Measurements from ENCODE around the gene CHSY3.

Gene CHSY3

GRCh38 chr5:129951039-129951438 is 46.8 kb downstream of the CHSY3 start:
- no peak for DNase-seq

GRCh38 chr5:129958581-129958980 is 54.3 kb downstream of the CHSY3 start:
- DNase-seq = no peak

GRCh38 chr5:129960831-129961230 is 56.6 kb downstream of the CHSY3 start:
- peak; percentile 27 for DNase-seq

- no peak for DNase-seq
Measured at GRCh38 chr5:129962506-129962905, 58.2 kb downstream of the CHSY3 start.

GRCh38 chr5:129963359-129963758 is 59.1 kb downstream of the CHSY3 start:
- DNase-seq = peak; percentile 96

GRCh38 chr5:129966071-129966470 is 61.8 kb downstream of the CHSY3 start:
- no peak for DNase-seq

- DNase-seq = peak; percentile 83
Measured at GRCh38 chr5:129971714-129972113, 67.4 kb downstream of the CHSY3 start.

- DNase-seq = peak; percentile 11
Measured at GRCh38 chr5:129972465-129973141, 68.3 kb downstream of the CHSY3 start.

GRCh38 chr5:129973716-129974426 is 69.6 kb downstream of the CHSY3 start:
- peak; percentile 77 for DNase-seq

GRCh38 chr5:129977810-129978209 is 73.5 kb downstream of the CHSY3 start:
- no peak for DNase-seq

GRCh38 chr5:129978270-129978669 is 74.0 kb downstream of the CHSY3 start:
- DNase-seq = no peak

- no peak for DNase-seq
Measured at GRCh38 chr5:129988453-129988852, 84.2 kb downstream of the CHSY3 start.

GRCh38 chr5:129991780-129992179 is 87.5 kb downstream of the CHSY3 start:
- DNase-seq = no peak

GRCh38 chr5:129996896-129997295 is 92.6 kb downstream of the CHSY3 start:
- peak; percentile 79 for DNase-seq

GRCh38 chr5:130000460-130000859 is 96.2 kb downstream of the CHSY3 start:
- no peak for DNase-seq

- DNase-seq = no peak
Measured at GRCh38 chr5:130002183-130002582, 97.9 kb downstream of the CHSY3 start.

- DNase-seq = no peak
Measured at GRCh38 chr5:130002876-130003275, 98.6 kb downstream of the CHSY3 start.

GRCh38 chr5:130011986-130012385 is 107.7 kb downstream of the CHSY3 start:
- DNase-seq = no peak

- no peak for DNase-seq
Measured at GRCh38 chr5:130017173-130017572, 112.9 kb downstream of the CHSY3 start.

- DNase-seq = no peak
Measured at GRCh38 chr5:130018641-130019040, 114.4 kb downstream of the CHSY3 start.

- no peak for DNase-seq
Measured at GRCh38 chr5:130021000-130021399, 116.7 kb downstream of the CHSY3 start.

GRCh38 chr5:130021876-130022275 is 117.6 kb downstream of the CHSY3 start:
- no peak for DNase-seq

- DNase-seq = no peak
Measured at GRCh38 chr5:130023604-130024003, 119.3 kb downstream of the CHSY3 start.

- no peak for DNase-seq
Measured at GRCh38 chr5:130024006-130024405, 119.7 kb downstream of the CHSY3 start.

- DNase-seq = no peak
Measured at GRCh38 chr5:130025511-130025910, 121.2 kb downstream of the CHSY3 start.

Measured in fibroblast of skin of right quadriceps (primary cell).